Naive B cell (primary cell): ENCODE measurements around the gene ARL5A. TPM values are rescaled to one million over a fixed set of nuclear protein-coding genes. Genes with fewer than 3 reads are reported as not detected.

Experiments
- ATAC-seq, 2 donors: fragments of 150-1000 bp; cut with Tn5 transposase; 2 replicates each; pipeline ENCODE4 v1.10.0; 2021; ENCODE audit warnings: low read depth in 2 of 2, mild to moderate bottlenecking in 2 of 2, moderate library complexity in 2 of 2
- DNase-seq: peaks from one replicate; pipeline ENCODE4 v3.0.0; 2022
- H3K27ac Mint-ChIP-seq, 6 donors: one replicate each; pipeline ENCODE4 v1.8.0; 2020 to 2022; ENCODE audit warnings: mild to moderate bottlenecking in 6 of 6, mixed read lengths in 6 of 6, moderate library complexity in 5 of 6, inconsistent platforms in 2 of 6
- H3K27me3 Mint-ChIP-seq, 3 donors: one replicate each; pipeline ENCODE4 v1.8.0; 2021 to 2022; ENCODE audit warnings: mixed read lengths in 3 of 3, mild to moderate bottlenecking in 1 of 3
- H3K36me3 Mint-ChIP-seq, 2 donors: one replicate each; pipeline ENCODE4 v1.8.0; 2020 to 2022; ENCODE audit warnings: mixed read lengths in 2 of 2, inconsistent platforms in 1 of 2, mild to moderate bottlenecking in 1 of 2
- H3K4me1 Mint-ChIP-seq, 3 donors: one replicate each; pipeline ENCODE4 v1.8.0; 2020 to 2022; ENCODE audit warnings: mixed read lengths in 3 of 3, inconsistent platforms in 1 of 3, mild to moderate bottlenecking in 1 of 3, moderate library complexity in 1 of 3
- H3K4me3 Mint-ChIP-seq, 8 donors: one replicate each; pipeline ENCODE4 v1.8.0; 2020 to 2022; ENCODE audit warnings: mild to moderate bottlenecking in 8 of 8, mixed read lengths in 8 of 8, moderate library complexity in 8 of 8, inconsistent platforms in 2 of 8
- H3K9me3 Mint-ChIP-seq, 7 donors: one replicate each; pipeline ENCODE4 v1.8.0; 2020 to 2022; ENCODE audit warnings: mixed read lengths in 7 of 7, mild to moderate bottlenecking in 5 of 7, inconsistent platforms in 2 of 7, moderate library complexity in 1 of 7
- polyA plus RNA-seq, 6 donors: library from polyadenylated mRNA; unstranded; fragments of 300-500 nt; fragmentation: Illumina TruSeq; gene quantifications; one replicate each; pipeline ENCODE4 v1.2.3, GENCODE V29; 2021; ENCODE audit warnings: low read depth in 6 of 6

ARL5A gene
- polyA plus RNA-seq, 6 donors from 2014 or later, result 67.6 to 139 (median 90.9) TPM

- Mint-ChIP-seq H3K4me1 (peaks cover 75 to 91% (median 78%) of the 10 kb centered on the region in 3 donors), H3K27me3 (no peaks in the 10 kb centered on the region), H3K9me3 (peaks cover 0 to 6% (median 0%) of the 10 kb centered on the region in 7 donors), H3K4me3 (peak overlapping the region; percentile 44 to 90 (median 82)), H3K27ac (peak overlapping the region; percentile 92 to 98 (median 95)), H3K36me3 (peaks cover 0 to 6% of the 10 kb centered on the region in 2 donors)
- DNase-seq, result peak; percentile 61
- peak; percentile 43 to 65 for ATAC-seq
Observed at GRCh38 chr2:151766437-151767153, 61.6 kb downstream of the ARL5A start.

- H3K4me1 Mint-ChIP-seq, result peaks cover 68 to 88% (median 71%) of the 10 kb centered on the region in 3 donors
- DNase-seq, result peak; percentile 57
Observed at GRCh38 chr2:151765760-151766410, 62.3 kb downstream of the ARL5A start.

GRCh38 chr2:151762694-151763093 lies 65.5 kb downstream of the ARL5A start:
- Mint-ChIP-seq H3K9me3 (peaks cover 0 to 3% (median 0%) of the 10 kb centered on the region in 7 donors), H3K4me3 (peak overlapping the region in 2 of 8 donors; percentile 15 to 19), H3K27ac (peak overlapping the region in 5 of 6 donors; percentile 52 to 93 (median 83)), H3K27me3 (no peaks in the 10 kb centered on the region), H3K36me3 (no peaks in the 10 kb centered on the region), H3K4me1 (peaks cover 48 to 63% (median 51%) of the 10 kb centered on the region in 3 donors)
- ATAC-seq (no peak), DNase-seq (no peak)

More at GRCh38 chr2:151765760-151766410, 62.3 kb downstream of the ARL5A start:
- Mint-ChIP-seq H3K27me3 (no peaks in the 10 kb centered on the region), H3K9me3 (peaks cover 0 to 6% (median 0%) of the 10 kb centered on the region in 7 donors), H3K27ac (peak overlapping the region; percentile 92 to 98 (median 95)), H3K4me3 (peak overlapping the region; percentile 44 to 90 (median 82)), H3K36me3 (peaks cover 0 to 6% of the 10 kb centered on the region in 2 donors)
- peak; percentile 66 to 73 for ATAC-seq

- no peaks in the 10 kb centered on the region for H3K27me3 Mint-ChIP-seq
Observed at GRCh38 chr2:151761687-151762086, 66.5 kb downstream of the ARL5A start.

GRCh38 chr2:151761193-151761592 lies 67.0 kb downstream of the ARL5A start:
- peaks cover 41 to 52% (median 48%) of the 10 kb centered on the region in 3 donors for H3K4me1 Mint-ChIP-seq
- H3K4me3 Mint-ChIP-seq, result peak overlapping the region in 1 of 8 donors; percentile 26
- peak overlapping the region in 3 of 6 donors; percentile 0 to 85 (median 4) for H3K27ac Mint-ChIP-seq
- no peaks in the 10 kb centered on the region for H3K27me3 Mint-ChIP-seq
- no peaks in the 10 kb centered on the region for H3K36me3 Mint-ChIP-seq
- ATAC-seq, result no peak
- DNase-seq, result no peak
- peaks cover 0 to 3% (median 0%) of the 10 kb centered on the region in 7 donors for H3K9me3 Mint-ChIP-seq

More at GRCh38 chr2:151761687-151762086, 66.5 kb downstream of the ARL5A start:
- Mint-ChIP-seq H3K4me1 (peaks cover 46 to 57% (median 48%) of the 10 kb centered on the region in 3 donors), H3K36me3 (no peaks in the 10 kb centered on the region), H3K4me3 (no peak overlapping the region), H3K9me3 (peaks cover 0 to 3% (median 0%) of the 10 kb centered on the region in 7 donors), H3K27ac (peak overlapping the region in 1 of 6 donors; percentile 4)
- ATAC-seq (no peak), DNase-seq (no peak)

- Mint-ChIP-seq H3K27me3 (no peaks in the 10 kb centered on the region), H3K4me1 (peaks cover 31 to 42% (median 39%) of the 10 kb centered on the region in 3 donors), H3K36me3 (no peaks in the 10 kb centered on the region), H3K4me3 (no peak overlapping the region), H3K9me3 (peaks cover 0 to 3% (median 0%) of the 10 kb centered on the region in 7 donors), H3K27ac (peak overlapping the region in 3 of 6 donors; percentile 1 to 85 (median 73))
- DNase-seq (no peak), ATAC-seq (no peak)
Observed at GRCh38 chr2:151760139-151760650, 68.0 kb downstream of the ARL5A start.

GRCh38 chr2:151758744-151759143 lies 69.5 kb downstream of the ARL5A start:
- no peak for DNase-seq
- Mint-ChIP-seq H3K4me3 (no peak overlapping the region), H3K27ac (peak overlapping the region in 1 of 6 donors; percentile 25), H3K36me3 (no peaks in the 10 kb centered on the region), H3K27me3 (no peaks in the 10 kb centered on the region), H3K9me3 (no peaks in the 10 kb centered on the region), H3K4me1 (peaks cover 16 to 27% (median 25%) of the 10 kb centered on the region in 3 donors)
- ATAC-seq, result no peak

GRCh38 chr2:151757861-151758260 lies 70.4 kb downstream of the ARL5A start:
- Mint-ChIP-seq H3K27ac (peak overlapping the region in 3 of 6 donors; percentile 31 to 83 (median 51)), H3K36me3 (no peaks in the 10 kb centered on the region), H3K4me1 (peaks cover 8 to 18% (median 17%) of the 10 kb centered on the region in 3 donors), H3K9me3 (no peaks in the 10 kb centered on the region), H3K27me3 (no peaks in the 10 kb centered on the region), H3K4me3 (no peak overlapping the region)
- DNase-seq (no peak), ATAC-seq (no peak)

GRCh38 chr2:151756820-151757219 lies 71.4 kb downstream of the ARL5A start:
- Mint-ChIP-seq H3K4me1 (peaks cover 8 to 23% (median 14%) of the 10 kb centered on the region in 3 donors), H3K4me3 (no peak overlapping the region), H3K9me3 (no peaks in the 10 kb centered on the region), H3K27me3 (no peaks in the 10 kb centered on the region), H3K27ac (no peak overlapping the region), H3K36me3 (no peaks in the 10 kb centered on the region)
- DNase-seq, result no peak
- ATAC-seq, result no peak

GRCh38 chr2:151754253-151754897 lies 73.8 kb downstream of the ARL5A start:
- Mint-ChIP-seq H3K4me1 (peaks cover 5 to 23% (median 6%) of the 10 kb centered on the region in 3 donors), H3K9me3 (no peaks in the 10 kb centered on the region), H3K27ac (no peak overlapping the region), H3K36me3 (no peaks in the 10 kb centered on the region), H3K4me3 (no peak overlapping the region), H3K27me3 (no peaks in the 10 kb centered on the region)
- no peak for DNase-seq
- ATAC-seq, result no peak

GRCh38 chr2:151753540-151753939 lies 74.7 kb downstream of the ARL5A start:
- Mint-ChIP-seq H3K27ac (no peak overlapping the region), H3K9me3 (no peaks in the 10 kb centered on the region), H3K4me3 (no peak overlapping the region), H3K4me1 (peaks cover 5 to 23% (median 6%) of the 10 kb centered on the region in 3 donors), H3K36me3 (no peaks in the 10 kb centered on the region), H3K27me3 (no peaks in the 10 kb centered on the region)
- ATAC-seq (no peak), DNase-seq (no peak)
